Large intestine (tissue), 3 donors: Measurements from ENCODE around the gene MAGEL2. TPM values are rescaled to one million over a fixed set of nuclear protein-coding genes. Genes with fewer than 3 reads are reported as not detected.
"Not testable (repeated sequence)": the region's sequence is repeated elsewhere in the genome, so short reads cannot be mapped to it uniquely, and the experiment has no call there.

Experiments
- DNase-seq, 2 donors: peaks; one replicate each; pipeline versions ENCODE4 v3.0.0 to v3.0.0-alpha.2; 2013
- H3K27ac ChIP-seq: one replicate; pipeline ENCODE4 v1.5.1; 2013; ENCODE audit warnings: low read length
- H3K27me3 ChIP-seq: 2 replicates; pipeline ENCODE4 v1.6.1; 2013; ENCODE audit warnings: low read length; ENCODE audit not compliant: control insufficient read depth, insufficient read depth
- H3K36me3 ChIP-seq: 2 replicates; pipeline ENCODE4 v1.6.1; 2013; ENCODE audit warnings: low read length; ENCODE audit not compliant: control insufficient read depth, insufficient read depth
- H3K4me1 ChIP-seq: one replicate; pipeline ENCODE4 v1.6.1; 2013; ENCODE audit warnings: low read length; ENCODE audit not compliant: control insufficient read depth, insufficient read depth
- H3K4me3 ChIP-seq: one replicate; pipeline ENCODE4 v1.5.1; 2013; ENCODE audit warnings: low read length
- H3K9me3 ChIP-seq: one replicate; pipeline ENCODE4 v1.6.1; 2013; ENCODE audit warnings: mild to moderate bottlenecking, low read depth, low read length, moderate library complexity; ENCODE audit not compliant: control insufficient read depth
- WGBS: methylation state at CpG from one replicate; pipeline ENCODE4 v1.1.5; 2013; ENCODE audit warnings: low lambda C conversion rate; ENCODE audit not compliant: insufficient coverage; 5-methylcytosine and 5-hydroxymethylcytosine counted together
- polyA plus RNA-seq: library from polyadenylated mRNA; unstranded; fragments of 120-200 nt; gene quantifications from one replicate; pipeline ENCODE4 v1.2.1, GENCODE V29; 2013

MAGEL2 gene
- polyA plus RNA-seq, 1 donor = 2.0 TPM

DNA sequence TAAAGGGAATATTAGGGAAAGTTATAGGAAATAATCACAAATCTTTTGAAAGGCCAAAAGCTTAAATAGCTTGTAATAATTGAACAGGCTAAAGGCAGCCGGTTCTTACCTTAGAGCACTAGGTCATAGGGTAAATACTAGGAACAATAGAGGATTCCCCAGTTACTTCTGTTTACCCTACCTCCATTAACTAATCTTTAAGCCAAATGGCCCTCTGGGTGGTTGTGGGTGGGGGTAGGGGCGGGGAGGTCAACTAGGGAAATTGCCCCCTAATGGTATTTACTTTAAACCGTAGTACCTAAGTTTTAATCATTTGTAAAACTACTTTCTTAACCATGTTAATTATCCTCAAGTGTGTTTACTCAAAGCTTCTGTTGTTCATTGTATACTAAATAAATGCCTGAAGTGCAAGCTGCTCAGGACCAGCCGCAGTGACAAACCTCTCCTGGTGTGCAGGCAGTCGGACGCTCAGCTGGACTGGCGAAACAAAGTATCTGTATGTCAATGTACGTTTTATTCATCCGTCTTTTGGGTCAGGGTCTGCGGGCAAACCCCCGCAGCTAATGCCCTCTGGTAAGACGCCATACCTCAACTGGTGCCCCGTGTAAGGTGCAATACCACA lies 18.9 kb downstream of the MAGEL2 start:
- Histone ChIP-seq H3K9me3 (no peaks in the 10 kb centered on the region), H3K27me3 (no peaks in the 10 kb centered on the region), H3K36me3 (no peaks in the 10 kb centered on the region), H3K27ac (no peak overlapping the region), H3K4me3 (no peak overlapping the region), H3K4me1 (peaks cover 8% of the 10 kb centered on the region)
- DNase-seq = peak in 1 of 2 donors; percentile 42
- no CpG with 5 or more reads among the region's 13 CpGs for WGBS

DNA sequence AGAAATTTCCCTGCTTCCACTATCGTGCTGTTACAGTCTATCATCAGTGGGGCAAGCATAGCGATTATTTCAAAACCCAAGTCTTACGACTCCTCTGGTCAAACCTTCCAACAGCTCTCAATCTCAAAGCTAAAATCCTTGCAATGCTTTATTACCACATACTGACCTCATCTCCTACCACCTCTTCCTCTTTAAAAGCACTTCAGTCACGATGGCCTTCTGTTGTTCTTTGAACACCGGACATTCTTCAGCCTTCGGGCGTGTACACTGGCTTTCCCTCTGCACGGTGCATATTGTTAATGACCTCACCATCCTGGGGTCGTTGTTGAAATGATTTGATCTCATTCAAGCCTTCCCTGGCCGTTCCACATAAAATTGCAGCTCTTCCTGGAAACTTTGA lies 31.1 kb downstream of the MAGEL2 start:
- 65% methylated on average over 5 of the region's 10 CpGs for WGBS

DNA sequence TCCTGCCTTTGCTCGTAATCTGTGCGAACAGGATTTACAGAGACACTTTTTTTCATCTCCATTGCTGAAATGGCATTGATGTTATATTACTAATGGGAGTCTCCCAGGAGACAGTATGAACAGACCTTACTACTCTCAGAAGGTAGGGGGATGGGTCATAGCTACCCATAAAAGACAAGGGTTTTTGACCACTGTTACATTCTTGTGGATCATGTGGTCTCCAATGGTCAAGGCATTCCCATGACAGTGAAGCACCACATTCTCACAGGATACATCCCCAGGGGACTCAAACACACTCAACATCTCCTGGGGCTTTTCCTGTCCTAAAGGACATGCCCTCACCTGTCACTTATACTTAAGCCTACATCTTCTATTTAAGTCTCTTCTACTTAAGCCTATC lies 41.4 kb downstream of the MAGEL2 start:
- no peaks in the 10 kb centered on the region for H3K9me3 ChIP-seq
- WGBS = no CpG with 5 or more reads among the region's 2 CpGs
- H3K36me3 ChIP-seq = no peaks in the 10 kb centered on the region
- no peak overlapping the region for H3K4me3 ChIP-seq
- H3K27ac ChIP-seq = no peak overlapping the region
- H3K27me3 ChIP-seq = no peaks in the 10 kb centered on the region
- no peaks in the 10 kb centered on the region for H3K4me1 ChIP-seq
- DNase-seq = no peak

More for the DNA sequence above, 31.1 kb downstream of the MAGEL2 start:
- H3K4me1 ChIP-seq = no peaks in the 10 kb centered on the region
- H3K9me3 ChIP-seq = peaks cover 9% of the 10 kb centered on the region
- no peaks in the 10 kb centered on the region for H3K36me3 ChIP-seq
- no peak overlapping the region for H3K27ac ChIP-seq
- no peaks in the 10 kb centered on the region for H3K27me3 ChIP-seq
- H3K4me3 ChIP-seq = no peak overlapping the region
- no peak for DNase-seq

DNA sequence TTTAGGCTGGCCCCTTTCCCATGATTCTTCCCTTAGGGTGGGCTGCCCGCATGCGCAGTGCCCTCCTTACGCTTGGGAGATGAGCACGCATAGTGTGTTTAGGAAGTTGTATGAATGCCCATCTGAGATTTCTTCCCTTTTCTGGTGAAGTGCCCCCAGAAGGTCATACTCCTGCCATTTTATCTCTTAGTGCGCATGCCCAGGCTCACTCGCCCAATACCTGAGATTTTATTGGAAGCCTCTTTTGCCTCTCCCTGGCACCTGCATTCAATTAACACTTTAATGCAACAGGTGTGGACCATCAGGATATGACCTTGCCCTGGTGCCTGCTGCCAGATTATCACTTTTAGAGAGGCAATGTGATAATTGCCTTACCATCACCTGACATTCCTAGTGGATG lies 45.5 kb downstream of the MAGEL2 start:
- no peaks in the 10 kb centered on the region for H3K27me3 ChIP-seq
- no peak for DNase-seq
- no peak overlapping the region for H3K4me3 ChIP-seq
- H3K9me3 ChIP-seq = no peaks in the 10 kb centered on the region
- no peaks in the 10 kb centered on the region for H3K4me1 ChIP-seq
- no CpG with 5 or more reads among the region's 6 CpGs for WGBS
- no peaks in the 10 kb centered on the region for H3K36me3 ChIP-seq
- no peak overlapping the region for H3K27ac ChIP-seq

DNA sequence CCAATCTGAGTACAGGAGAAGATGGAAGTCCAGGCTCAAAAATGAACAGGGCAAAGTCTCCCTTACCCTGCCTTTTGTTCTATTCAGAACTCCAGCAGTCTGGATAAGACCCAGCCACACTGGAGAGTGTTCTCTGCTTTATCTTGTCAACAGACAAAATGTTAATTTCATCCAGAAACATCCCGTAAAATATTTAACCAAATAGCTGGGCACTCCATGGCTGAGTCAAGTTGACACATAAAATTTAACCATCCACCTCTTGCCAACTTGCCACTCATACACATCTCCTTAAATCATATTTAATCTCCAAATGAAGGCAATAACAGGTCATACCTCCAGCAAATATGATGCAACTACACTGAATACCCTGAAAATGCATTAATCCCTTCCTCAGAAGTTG lies 48.6 kb downstream of the MAGEL2 start:
- WGBS = no CpG with 5 or more reads among the region's 1 CpG
- H3K9me3 ChIP-seq = no peaks in the 10 kb centered on the region
- H3K36me3 ChIP-seq = no peaks in the 10 kb centered on the region
- H3K27ac ChIP-seq = no peak overlapping the region
- H3K4me1 ChIP-seq = no peaks in the 10 kb centered on the region
- DNase-seq = no peak
- no peaks in the 10 kb centered on the region for H3K27me3 ChIP-seq
- no peak overlapping the region for H3K4me3 ChIP-seq

DNA sequence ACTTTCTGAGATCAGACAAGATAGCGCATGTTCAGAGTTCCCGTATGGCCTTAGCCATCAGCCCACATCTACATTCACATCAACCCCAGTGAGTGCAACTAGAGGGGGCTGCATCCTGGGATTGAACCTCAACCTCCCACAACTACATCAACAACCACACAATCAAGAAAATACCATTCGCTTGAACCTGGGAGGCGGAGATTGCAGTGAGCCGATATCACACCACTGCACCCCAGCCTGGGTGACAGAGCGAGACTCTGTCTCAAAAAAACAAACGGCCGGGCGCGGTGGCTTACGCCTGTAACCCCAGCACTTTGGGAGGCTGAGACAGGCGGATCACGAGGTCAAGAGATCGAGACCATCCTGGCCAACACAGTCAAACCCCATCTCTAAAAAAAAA lies 50.4 kb downstream of the MAGEL2 start:
- not testable (repeated sequence) for H3K36me3 ChIP-seq, H3K4me3 ChIP-seq, DNase-seq, H3K27me3 ChIP-seq, H3K27ac ChIP-seq, H3K9me3 ChIP-seq, H3K4me1 ChIP-seq
- no CpG with 5 or more reads among the region's 14 CpGs for WGBS

DNA sequence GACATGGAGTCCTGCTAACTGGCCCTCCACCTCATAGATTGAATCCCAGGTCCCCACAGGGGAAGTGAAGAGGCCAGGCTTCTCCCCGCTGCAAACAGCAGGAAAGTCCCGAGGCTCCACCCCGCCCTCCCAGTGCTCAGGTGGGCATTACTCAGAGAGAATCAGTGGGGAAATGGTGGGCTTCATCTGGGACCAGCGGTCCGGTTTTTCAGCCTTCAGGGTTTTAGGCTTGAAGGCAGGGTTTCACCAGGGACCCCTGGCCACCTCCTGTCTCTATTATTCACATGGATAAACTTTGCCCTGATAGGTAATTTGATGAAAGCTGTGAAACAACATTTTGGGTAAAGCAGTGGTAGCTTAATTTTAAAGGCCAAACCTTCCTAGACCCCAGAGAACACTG lies 50.9 kb downstream of the MAGEL2 start:
- Histone ChIP-seq H3K36me3 (no peaks in the 10 kb centered on the region), H3K4me3 (no peak overlapping the region), H3K4me1 (no peaks in the 10 kb centered on the region), H3K9me3 (no peaks in the 10 kb centered on the region), H3K27me3 (no peaks in the 10 kb centered on the region), H3K27ac (no peak overlapping the region)
- whole genome bisulfite sequencing = no CpG with 5 or more reads among the region's 5 CpGs
- no peak for DNase-seq

DNA sequence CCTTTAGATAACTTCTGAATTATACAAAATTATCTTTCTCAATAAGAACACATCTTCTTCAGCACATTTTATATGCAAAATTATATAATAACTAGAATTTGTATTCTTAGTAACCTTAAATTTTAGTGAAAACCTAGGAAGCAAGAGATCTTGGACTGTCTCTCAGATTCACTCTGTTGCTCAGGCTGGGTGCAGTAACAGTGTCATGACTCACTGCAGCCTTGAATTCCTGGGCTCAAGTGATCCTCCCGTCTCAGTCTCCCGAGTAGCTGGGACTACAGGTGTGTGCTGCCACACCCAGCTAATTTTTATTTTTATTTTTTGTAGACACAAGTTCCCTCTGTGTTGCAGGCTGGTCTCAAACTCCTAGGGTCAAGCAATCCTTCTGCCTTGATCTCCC lies 52.3 kb downstream of the MAGEL2 start:
- H3K4me1 ChIP-seq = no peaks in the 10 kb centered on the region
- H3K9me3 ChIP-seq = no peaks in the 10 kb centered on the region
- WGBS = no CpG with 5 or more reads among the region's 2 CpGs
- no peaks in the 10 kb centered on the region for H3K27me3 ChIP-seq
- no peak overlapping the region for H3K27ac ChIP-seq
- no peak for DNase-seq
- H3K36me3 ChIP-seq = no peaks in the 10 kb centered on the region
- H3K4me3 ChIP-seq = no peak overlapping the region

DNA sequence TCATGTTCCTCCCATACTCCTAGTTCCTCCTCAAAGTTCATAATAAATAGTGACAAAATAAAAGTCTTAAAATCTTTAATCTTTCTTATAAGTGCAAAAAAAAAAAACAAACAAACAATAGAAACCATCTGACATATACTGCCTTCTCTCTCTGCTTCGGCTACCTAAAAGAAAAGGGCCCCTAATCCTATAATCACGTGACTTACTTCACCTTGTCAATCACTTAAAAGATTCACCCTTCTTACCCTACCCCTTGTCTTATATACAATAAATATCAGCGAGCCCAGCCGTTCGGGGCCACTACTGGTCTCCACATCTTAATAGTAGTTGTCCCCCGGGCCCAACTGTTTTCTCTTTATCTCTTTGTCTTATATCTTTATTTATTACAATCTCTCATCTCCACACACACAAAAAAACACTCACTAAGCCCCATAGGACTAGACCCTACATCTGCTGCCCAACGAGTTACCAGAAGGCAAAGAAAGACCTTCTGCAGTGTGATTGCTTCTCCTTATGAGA lies 53.4 kb downstream of the MAGEL2 start:
- no peaks in the 10 kb centered on the region for H3K27me3 ChIP-seq
- 93% methylated on average over 5 of the region's 7 CpGs for WGBS
- H3K36me3 ChIP-seq = no peaks in the 10 kb centered on the region

More for the DNA sequence above, 53.4 kb downstream of the MAGEL2 start:
- H3K9me3 ChIP-seq = no peaks in the 10 kb centered on the region
- no peaks in the 10 kb centered on the region for H3K4me1 ChIP-seq
- H3K4me3 ChIP-seq = no peak overlapping the region
- no peak for DNase-seq
- no peak overlapping the region for H3K27ac ChIP-seq
